ENCODE measurements around the gene ATP1A4.
A peak's percentile ranks its signal among the peaks of the same experiment; 100 is the strongest.
"Not testable (repeated sequence)": the region's sequence is repeated elsewhere in the genome, so short reads cannot be mapped to it uniquely, and the experiment has no call there.

Gene ATP1A4

DNA sequence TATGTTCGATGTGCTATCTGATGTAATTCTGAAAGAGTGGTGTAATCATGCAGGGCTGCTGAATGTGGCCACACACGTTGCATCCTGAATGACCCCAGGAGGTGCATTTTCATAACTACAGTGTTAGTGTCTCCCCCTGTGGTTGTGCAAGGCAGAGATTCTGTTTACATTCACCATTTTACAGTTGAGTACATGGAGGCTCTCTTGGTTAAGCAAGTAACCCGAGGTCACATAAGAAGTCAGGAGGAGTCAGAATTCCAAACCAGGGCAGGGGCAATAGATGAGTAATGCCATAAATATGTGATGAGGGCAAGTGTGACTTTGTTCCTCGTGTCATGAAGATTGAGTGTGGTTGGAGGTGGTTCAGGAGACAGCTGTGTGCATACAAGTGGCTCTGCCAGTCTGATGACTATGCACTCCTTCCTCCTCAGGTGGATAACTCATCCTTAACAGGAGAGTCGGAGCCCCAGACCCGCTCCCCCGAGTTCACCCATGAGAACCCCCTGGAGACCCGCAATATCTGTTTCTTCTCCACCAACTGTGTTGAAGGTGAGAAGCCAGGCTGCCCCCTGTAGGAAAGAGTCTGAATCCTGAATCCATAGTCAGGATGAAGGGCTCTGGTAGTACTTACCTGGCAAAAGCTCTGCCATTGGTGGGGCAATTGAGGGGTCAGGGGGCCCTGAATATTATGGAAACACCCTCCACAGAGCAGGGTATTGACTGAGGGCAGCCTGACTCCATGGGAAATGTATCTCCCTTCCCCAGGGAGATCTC, 26.5 kb upstream of the ATP1A4 start:
- DNase-seq: no peak

DNA sequence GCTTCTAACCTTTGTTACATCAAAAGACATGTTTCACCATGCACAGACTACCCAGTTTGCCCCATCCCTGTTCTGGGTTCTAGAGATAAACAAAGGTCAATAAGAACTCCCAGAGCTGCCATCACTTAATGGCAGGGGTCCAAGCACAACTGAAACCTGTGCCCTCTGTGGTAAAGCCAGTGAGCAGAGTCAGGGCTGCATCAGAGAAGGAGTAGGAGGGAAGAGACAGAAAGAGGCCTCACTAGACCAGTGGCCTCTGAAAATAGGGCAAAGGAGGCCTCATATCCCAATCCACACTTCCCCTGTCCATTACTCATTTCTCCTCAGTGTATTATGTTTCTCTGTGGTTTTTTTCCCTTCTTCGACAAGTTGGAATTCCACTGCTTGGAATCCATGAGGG, 25.7 kb upstream of the ATP1A4 start:
- DNase-seq: no peak

DNA sequence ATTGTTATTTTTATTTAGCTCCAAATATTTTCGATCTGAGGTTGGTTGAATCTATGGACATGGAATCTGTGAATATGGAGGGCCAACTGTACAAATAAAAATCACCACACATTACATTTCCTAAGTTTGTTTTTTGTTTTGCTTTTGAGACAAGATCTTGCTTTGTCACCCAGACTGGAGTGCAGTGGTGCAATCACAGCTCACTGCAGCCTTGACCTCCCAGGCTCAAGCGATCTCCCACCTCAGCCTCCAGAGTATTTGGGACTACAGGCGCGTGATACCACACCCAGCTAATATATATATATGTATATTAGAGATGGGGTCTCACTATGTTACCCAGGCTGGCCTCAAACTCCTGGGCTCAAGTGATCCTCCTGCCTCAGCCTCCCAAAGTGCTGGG, 25.1 kb upstream of the ATP1A4 start:
- DNase-seq: not testable (repeated sequence)

DNA sequence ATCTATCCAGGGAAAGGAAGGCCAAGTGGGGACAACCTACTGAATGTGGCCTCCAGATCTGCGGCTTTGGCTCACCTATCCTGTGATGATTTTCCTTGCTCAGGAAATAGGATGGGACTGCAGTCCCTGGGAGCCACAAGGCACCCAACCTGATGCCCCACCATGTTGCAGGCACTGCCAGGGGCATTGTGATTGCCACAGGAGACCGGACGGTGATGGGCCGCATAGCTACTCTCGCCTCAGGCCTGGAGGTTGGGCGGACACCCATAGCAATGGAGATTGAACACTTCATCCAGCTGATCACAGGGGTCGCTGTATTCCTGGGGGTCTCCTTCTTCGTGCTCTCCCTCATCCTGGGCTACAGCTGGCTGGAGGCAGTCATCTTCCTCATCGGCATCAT, 24.0 kb upstream of the ATP1A4 start:
- DNase-seq: no peak

DNA sequence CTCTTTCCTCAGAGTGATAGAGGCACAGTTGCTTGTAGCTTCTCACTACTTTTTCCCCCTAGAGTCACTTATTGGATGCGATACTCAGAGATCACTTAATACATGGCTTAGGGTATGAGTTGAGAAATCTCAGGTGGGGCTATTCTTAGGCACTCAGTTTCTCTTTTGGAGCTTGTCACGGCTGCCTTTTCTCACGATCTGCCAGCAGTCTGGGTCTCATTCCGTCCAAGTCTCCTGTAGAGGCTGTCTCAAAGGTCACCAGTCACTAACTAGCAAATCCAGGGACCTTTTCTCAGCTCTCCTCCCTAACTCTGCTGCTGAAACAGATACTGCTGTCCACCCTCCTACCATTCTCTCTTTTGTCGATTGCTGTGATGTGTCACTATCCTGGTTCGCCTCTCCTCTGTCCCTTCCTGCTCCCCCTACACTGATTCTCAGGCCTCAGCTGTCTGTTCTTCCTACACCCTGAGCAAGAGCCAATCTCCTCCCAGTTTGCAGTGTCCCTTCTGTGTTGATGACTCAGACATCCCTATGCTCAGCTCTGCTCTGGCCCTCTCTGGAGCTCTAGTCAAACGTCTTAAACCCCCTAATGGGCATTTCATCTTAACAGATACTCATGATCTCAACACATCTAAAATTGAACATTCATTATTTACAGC, 23.4 kb upstream of the ATP1A4 start:
- no peak for DNase-seq

DNA sequence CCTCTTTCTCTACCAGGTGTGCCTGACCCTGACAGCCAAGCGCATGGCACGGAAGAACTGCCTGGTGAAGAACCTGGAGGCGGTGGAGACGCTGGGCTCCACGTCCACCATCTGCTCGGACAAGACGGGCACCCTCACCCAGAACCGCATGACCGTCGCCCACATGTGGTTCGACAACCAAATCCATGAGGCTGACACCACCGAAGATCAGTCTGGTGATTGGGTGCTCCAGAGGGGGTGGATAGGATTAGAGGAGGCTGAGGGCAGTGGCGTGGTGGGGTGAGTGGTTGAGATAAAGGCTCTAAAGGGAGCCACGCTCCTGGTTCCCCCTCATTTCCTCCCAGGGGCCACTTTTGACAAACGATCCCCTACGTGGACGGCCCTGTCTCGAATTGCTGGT, 22.8 kb upstream of the ATP1A4 start:
- no peak for DNase-seq

DNA sequence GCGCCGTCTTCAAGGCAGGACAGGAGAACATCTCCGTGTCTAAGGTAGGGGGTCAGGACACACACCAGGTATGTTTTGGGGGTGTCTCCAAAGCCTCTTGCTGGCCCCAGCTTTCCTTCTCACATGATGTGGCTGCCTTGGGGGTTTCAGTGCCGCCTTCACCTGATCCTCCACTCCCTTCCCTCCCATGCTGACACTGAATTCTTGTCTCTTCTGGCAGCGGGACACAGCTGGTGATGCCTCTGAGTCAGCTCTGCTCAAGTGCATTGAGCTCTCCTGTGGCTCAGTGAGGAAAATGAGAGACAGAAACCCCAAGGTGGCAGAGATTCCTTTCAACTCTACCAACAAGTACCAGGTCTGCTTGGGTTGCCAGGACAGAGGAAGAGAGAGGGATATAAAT, 22.4 kb upstream of the ATP1A4 start:
- DNase-seq: no peak

DNA sequence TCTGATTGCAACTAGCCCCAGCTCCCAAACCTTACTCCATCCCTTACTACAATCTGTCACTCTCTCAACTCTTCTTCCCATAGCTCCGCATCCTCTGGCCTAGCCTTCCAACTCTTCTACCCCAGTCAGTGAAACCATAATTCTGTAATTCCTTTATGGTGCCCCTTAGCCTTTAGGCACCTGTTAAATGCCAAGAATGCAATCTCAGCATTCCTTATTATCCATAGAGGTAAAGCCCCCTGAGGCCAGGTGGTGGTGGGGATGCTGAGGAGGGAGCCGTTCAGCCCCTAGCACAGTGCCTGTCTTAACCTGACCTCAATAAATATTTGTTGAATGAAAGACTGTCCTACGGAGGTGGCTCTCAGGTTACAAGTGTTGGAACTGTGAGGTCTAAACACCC, 21.8 kb upstream of the ATP1A4 start:
- DNase-seq: no peak

DNA sequence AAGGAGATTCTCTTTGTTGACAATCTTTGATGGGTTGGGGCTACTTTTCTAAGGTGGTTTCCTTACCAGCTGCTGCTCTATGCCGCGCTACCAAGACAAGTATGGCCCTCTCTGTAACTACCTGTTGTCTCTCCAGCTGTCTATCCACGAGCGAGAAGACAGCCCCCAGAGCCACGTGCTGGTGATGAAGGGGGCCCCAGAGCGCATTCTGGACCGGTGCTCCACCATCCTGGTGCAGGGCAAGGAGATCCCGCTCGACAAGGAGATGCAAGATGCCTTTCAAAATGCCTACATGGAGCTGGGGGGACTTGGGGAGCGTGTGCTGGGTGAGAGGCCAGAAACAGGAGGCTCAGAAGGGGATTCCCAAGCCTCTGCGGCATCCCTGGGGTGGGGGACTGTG, 21.4 kb upstream of the ATP1A4 start:
- DNase-seq: no peak

DNA sequence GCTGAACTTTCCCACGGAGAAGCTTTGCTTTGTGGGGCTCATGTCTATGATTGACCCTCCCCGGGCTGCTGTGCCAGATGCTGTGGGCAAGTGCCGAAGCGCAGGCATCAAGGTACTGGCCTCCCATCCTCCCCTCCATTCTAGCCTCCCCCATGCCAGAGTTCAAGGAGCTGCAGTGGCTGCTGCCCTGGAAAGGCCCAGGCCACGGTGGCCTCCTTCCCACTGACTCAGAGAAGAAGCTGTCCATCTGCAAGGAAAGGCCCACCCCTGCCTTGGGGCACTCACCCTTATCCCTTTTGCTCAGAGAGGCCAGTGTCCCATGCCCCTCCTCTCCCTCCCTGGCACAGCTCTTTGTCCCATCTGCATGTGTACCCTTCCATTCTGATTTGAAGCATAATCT, 20.9 kb upstream of the ATP1A4 start:
- no peak for DNase-seq

DNA sequence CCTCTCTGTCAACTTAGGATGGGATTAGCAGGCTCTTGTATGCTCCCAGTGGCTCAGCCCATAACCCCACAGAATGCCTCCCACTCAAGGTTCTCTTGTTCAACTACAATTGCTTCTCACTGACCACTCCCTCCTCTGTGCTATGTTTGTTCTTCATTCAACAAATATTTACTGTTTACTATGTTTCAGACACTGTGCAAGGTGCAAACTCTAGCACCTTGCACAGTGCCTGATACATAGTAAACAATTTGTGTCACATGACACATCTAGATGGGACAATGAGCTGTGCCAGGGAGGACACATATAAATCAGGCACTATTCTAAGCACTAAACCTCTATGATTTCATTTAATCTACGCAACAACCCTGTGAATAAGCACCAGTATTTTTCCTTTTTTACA, 20.5 kb upstream of the ATP1A4 start:
- DNase-seq: no peak

DNA sequence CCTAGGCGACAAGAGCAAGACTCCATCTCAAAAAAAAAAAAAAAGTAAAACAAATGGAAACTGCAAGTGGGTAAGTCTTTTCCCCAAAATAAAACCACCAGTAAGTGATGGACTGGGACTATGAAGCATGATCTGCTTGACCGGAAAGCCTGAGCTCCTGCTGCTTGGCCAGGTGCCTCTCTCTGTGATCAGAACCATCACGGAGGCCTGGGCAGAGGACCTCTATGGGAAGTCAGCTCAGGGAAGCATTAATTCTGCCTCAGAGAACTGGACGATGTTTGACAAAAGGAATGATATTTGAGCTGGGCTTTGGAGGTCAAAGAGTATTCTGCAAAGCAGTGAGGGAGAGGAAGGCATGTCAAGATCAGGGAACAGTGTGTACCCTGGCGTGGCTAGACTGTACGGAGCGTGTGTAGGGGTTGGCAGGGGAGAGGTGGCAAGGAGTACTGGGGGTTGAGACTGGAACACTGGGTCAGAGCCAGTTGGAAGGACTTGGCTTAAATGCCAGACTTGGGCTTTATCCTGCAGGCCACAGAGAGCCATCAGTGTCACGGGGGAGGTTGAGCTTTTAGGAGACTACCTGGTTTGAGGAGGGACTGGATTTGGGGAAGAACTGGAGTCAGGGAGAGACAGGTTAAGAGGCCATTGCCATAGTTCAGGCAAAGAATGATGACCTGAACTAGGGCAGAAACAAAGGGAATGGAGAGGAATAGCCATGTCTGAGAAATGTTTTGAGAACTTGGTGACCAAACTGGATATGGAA, 19.4 kb upstream of the ATP1A4 start:
- DNase-seq: no peak

DNA sequence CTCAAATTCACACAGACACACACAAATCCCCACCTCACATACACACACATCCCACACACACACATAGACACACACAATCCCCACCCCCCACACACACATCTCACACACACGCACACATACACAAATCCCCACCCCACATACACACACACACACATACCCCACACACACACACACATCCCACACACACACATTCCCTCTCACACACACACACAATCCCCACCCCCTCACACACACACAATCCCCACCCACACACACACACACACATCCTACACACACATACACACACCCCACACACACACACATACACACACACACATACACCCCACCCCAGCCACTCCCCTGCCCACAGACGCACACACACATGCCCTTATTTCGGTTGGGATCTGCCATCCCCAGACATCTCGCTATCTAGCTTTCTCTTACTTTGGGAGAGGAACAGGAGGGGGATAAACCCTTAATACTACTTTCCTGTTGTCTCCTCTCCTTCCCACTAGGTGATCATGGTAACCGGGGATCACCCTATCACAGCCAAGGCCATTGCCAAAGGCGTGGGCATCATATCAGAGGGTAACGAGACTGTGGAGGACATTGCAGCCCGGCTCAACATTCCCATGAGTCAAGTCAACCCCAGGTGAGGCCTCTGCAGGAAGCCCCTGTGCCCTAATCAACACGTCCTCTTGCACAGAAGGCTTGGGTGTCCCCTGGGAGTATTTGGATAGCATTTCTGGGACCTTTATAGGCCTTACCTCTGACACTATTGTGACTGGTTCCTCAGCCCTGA, 17.2 kb upstream of the ATP1A4 start:
- no peak for DNase-seq

DNA sequence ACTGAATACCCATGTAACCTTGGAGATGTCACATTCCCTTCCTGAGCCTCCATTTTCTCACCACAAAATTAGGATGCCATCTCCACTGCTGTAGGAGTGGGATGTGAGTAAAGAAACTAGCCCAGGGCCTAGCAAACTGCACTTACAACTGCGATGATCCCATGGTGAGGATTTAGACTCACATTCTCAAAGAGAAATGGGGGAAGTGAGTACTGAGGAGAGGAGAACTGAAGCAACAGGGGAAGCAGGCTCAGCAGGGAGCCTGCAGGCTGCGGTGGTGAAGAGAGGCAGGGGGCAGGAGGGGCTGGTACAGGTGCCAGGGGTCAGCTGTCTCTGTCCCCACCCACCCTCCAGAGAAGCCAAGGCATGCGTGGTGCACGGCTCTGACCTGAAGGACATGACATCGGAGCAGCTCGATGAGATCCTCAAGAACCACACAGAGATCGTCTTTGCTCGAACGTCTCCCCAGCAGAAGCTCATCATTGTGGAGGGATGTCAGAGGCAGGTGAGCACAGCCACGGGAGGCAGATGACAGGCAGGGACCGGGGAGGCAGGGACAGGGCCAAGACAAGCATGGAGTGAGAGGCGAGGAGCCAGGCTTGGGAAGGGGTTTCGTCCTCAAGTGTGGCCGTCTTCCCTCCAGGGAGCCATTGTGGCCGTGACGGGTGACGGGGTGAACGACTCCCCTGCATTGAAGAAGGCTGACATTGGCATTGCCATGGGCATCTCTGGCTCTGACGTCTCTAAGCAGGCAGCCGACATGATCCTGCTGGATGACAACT, 16.4 kb upstream of the ATP1A4 start:
- DNase-seq: no peak

DNA sequence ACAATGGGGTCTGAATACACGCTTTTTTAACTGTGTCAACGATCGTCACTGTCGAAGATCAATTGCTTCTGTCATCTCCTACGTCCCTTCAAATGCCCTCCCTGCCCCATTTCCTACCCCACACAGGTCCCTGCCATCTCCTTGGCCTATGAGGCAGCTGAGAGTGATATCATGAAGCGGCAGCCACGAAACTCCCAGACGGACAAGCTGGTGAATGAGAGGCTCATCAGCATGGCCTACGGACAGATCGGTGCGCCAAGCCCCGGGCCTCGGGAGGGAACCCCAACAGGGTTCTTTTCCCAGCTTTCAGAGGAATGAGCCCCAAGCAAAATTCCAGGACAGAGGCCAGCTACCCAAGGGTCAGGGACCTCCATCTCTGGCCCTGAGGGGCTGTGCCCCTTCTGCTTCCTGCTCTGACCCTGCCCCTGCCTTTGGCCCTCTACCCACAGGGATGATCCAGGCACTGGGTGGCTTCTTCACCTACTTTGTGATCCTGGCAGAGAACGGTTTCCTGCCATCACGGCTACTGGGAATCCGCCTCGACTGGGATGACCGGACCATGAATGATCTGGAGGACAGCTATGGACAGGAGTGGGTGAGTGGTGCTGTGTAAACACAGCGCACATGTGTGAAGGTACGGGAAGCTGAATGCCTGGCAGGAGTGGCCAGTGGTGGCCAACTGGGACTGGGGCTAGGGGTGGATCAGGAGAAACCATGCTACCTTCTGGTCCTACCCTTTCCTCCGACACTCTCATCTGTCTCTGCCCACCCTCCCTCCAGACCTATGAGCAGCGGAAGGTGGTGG, 15.1 kb upstream of the ATP1A4 start:
- DNase-seq: no peak

DNA sequence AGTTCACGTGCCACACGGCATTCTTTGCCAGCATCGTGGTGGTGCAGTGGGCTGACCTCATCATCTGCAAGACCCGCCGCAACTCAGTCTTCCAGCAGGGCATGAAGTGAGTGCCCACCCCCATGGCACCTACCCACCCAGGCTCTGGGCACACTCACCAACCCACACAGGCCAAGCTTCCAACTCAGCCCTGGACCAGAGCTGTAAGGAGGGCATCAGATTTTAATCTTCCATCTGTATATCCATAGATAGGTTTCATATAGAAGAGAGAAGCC, 14.5 kb upstream of the ATP1A4 start:
- DNase-seq: no peak

DNA sequence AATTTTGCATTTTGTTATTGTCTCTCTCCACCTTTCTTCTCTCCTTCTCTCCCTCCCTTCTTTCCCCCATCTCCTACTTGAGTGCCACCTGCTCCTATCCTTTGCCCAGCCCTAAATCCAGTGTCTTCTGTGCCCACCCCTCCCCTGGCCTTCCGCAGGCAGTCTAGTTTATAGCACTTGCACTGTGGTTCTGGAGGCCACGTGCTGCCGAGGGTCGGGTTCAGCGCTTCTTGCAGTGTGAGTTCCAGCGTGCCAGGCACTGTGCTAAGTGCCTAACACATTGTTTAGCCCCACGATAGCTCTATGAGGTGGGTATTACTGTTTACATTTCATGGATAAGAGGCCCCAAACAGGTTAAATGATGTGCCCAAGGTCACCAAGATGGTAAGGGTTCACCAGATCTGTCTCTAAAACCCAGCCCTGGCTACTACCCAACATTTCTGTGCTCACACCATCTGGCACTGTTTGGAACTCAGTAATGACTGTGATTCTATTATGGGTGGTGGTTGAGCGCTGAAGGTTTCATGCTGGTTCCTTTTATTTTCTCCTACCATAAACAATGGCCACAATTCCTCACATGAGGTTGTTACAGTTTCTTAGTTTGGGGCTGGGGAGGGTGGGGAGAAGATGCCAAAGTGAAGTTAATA, 14.1 kb upstream of the ATP1A4 start:
- DNase-seq: peak; percentile 22

DNA sequence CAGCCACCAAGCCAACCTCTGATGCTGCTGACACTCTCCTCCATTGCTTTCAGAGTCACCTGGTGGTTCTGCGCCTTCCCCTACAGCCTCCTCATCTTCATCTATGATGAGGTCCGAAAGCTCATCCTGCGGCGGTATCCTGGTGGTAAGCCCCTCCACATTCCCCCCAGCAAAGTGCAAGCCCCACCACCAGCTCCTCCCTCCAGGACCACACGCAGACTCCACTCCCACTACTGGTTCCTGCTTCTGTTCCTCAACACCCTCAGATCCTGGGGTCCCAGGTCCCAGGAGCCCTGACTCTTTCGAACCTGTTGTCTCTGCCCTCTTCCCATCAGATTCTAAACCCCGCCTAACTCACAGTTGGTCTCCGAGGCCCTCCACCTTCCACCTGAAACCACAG, 11.6 kb upstream of the ATP1A4 start:
- no peak for DNase-seq

DNA sequence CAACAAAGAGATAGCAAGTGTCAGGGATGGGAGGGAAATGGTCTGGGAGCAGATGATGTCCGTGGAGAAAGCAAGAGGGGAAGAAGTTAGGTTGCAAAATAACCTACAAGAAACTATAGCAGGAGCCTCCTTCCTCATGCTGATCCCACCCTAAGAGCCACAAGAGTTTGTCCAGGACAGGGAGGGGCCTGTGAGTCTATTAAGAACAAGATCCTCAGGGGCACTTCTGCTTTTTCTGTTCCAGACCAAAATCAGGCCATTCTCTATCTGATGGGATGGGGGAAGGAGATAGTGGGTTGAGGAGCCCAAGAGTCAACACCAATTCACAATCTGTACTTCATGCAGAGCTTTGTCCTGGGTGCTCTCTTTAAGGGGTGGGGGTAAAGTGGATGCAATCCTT, 7.7 kb upstream of the ATP1A4 start:
- no peak for DNase-seq

DNA sequence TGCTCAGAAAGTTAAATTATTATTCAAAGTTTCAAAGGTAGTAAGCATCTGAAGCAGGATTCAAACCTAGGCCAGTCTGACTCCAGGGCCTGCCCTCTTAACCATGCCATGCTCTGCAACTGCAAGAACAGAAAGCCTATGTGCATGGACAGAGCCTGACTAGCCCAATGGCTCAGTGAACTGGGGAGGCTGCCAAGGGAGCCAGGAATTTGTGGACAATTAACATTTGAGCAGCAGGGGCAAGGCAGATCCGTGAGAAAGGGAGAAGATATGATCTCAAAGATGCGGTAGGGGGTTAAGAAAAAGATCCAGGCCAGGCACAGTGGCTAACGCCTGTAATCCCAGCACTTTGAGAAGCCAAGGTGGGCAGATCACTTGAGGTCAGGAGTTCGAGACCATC, 6.5 kb upstream of the ATP1A4 start:
- no peak for DNase-seq

DNA sequence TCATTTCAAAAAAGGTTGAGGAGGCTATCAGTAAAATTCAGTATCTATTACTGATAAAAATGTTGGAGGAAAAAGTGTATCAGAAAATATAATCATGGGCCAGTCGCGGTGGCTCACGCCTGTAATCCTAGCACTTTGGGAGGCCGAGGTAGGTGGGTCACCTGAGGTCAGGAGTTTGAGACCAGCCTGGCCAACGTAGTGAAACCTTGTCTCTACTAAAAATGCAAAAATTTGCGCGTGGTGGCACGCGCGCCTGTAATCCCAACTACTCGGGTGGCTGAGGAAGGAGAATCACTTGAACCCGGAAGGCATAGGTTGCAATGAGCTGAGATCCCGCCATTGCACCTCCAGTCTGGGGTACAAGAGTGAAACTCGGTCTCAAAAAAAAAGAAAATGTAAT, 5.3 kb upstream of the ATP1A4 start:
- DNase-seq: no peak

Data from NCI-H82 (cell line).